ENCODE data around the gene CCNT2.

Gene CCNT2

DNA sequence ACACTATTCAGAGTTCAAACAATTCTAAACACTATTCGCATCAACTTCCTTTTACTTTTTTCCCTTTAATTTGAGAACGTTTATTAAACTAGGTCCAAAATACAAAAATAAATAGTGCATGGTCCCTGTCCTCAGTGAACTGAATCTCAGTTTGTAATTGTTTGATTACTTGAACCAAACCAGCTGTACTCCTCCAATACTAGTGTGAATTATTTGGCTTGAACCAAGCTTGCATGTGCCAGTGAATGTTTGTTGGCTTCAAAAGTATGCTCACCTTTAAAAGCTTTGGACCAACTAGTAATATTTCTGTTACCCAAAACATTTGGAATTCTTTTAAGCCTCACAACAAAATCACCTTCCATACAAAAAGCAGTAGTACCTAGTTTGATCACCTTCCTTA lies 15.5 kb downstream of the CCNT2 start:
- no peak for DNase-seq (ENCODE audit: low read depth)
- TF ChIP-seq, protein P1, sequence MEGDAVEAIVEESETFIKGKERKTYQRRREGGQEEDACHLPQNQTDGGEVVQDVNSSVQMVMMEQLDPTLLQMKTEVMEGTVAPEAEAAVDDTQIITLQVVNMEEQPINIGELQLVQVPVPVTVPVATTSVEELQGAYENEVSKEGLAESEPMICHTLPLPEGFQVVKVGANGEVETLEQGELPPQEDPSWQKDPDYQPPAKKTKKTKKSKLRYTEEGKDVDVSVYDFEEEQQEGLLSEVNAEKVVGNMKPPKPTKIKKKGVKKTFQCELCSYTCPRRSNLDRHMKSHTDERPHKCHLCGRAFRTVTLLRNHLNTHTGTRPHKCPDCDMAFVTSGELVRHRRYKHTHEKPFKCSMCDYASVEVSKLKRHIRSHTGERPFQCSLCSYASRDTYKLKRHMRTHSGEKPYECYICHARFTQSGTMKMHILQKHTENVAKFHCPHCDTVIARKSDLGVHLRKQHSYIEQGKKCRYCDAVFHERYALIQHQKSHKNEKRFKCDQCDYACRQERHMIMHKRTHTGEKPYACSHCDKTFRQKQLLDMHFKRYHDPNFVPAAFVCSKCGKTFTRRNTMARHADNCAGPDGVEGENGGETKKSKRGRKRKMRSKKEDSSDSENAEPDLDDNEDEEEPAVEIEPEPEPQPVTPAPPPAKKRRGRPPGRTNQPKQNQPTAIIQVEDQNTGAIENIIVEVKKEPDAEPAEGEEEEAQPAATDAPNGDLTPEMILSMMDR (IDR thresholded peaks at IDR 0.05; ENCODE audit: insufficient read depth, low read depth, low read length, missing control alignments), result no peak
- H3K4me3 ChIP-seq (ENCODE audit: low read length), result no peak overlapping the region

GRCh38 chr2:134934641-134935040 lies 16.0 kb downstream of the CCNT2 start:
- peak; percentile 14 for DNase-seq (ENCODE audit: low read depth)
- TF ChIP-seq, protein P1 (IDR thresholded peaks at IDR 0.05; ENCODE audit: insufficient read depth, low read depth, low read length, missing control alignments), result no peak
- H3K4me3 ChIP-seq (ENCODE audit: low read length), result no peak overlapping the region

DNA sequence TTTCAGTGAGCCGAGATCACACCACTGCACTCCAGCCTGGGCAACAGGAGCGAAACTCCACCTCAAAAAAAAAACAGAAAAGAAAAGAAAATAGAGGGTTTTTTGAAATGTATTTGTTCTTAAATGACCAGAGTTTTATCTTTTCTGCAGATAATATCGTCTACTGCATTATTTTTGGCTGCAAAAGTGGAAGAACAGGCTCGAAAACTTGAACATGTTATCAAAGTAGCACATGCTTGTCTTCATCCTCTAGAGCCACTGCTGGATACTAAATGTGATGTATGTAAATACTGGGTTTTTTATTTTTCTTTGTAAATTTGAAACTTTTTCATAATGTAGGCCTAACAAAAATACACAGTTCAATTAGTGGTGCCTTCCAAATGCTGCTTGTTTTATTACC lies 18.1 kb downstream of the CCNT2 start:
- no peak for DNase-seq (ENCODE audit: low read depth)
- H3K4me3 ChIP-seq (ENCODE audit: low read length), result no peak overlapping the region
- TF ChIP-seq, protein P1 (IDR thresholded peaks at IDR 0.05; ENCODE audit: insufficient read depth, low read depth, low read length, missing control alignments), result no peak

DNA sequence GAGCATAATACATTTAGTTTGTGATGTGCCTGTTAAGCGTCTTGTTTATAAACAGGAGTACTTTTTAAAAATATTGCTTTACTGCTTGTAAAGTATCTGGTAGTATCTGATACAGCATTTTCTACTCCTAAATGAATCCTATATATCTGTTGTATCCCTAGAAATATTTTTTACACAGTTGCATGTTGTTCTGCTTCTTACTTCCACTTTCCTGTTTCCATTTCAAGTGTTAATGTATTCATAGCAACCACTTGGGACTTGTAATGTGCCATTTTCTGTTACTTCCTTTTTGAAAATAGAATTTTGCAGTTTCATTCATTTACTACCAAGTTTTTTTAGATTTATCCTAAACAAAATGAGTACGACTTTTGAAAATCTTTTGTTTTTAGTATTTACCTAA lies 24.9 kb downstream of the CCNT2 start:
- no peak overlapping the region for H3K4me3 ChIP-seq (ENCODE audit: low read length)
- TF ChIP-seq, protein P1 (IDR thresholded peaks at IDR 0.05; ENCODE audit: insufficient read depth, low read depth, low read length, missing control alignments), result no peak
- no peak for DNase-seq (ENCODE audit: low read depth)

- TF ChIP-seq, protein P1 (IDR thresholded peaks at IDR 0.05; ENCODE audit: insufficient read depth, low read depth, low read length, missing control alignments), result no peak
- no peak for DNase-seq (ENCODE audit: low read depth)
- no peak overlapping the region for H3K4me3 ChIP-seq (ENCODE audit: low read length)
Measured at GRCh38 chr2:134944975-134945374, 26.4 kb downstream of the CCNT2 start.

DNA sequence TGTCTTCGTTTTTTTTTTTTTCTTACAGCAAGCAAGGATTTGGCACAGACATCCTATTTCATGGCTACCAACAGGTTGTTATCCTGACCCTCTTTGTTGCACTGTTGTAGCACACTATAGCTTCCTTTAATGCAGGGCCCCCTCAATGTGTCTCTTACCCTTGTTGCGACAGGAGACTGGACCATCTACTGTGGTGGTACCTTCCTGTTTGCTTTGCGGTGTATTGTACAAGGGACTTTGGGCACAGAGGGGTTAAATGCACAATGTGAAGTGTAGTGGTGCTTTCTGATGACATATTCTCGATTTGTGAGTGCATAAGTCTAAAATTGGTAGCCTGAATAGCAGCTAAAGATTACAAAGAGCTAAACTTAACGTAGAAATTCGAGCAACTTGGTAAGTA lies 27.5 kb downstream of the CCNT2 start:
- no peak for DNase-seq (ENCODE audit: low read depth)
- no peak overlapping the region for H3K4me3 ChIP-seq (ENCODE audit: low read length)
- TF ChIP-seq, protein P1 (IDR thresholded peaks at IDR 0.05; ENCODE audit: insufficient read depth, low read depth, low read length, missing control alignments), result no peak

- no peak overlapping the region for H3K4me3 ChIP-seq (ENCODE audit: low read length)
- TF ChIP-seq, protein P1 (IDR thresholded peaks at IDR 0.05; ENCODE audit: insufficient read depth, low read depth, low read length, missing control alignments), result no peak
- DNase-seq (ENCODE audit: low read depth), result no peak
Measured at GRCh38 chr2:134949981-134950708, 31.5 kb downstream of the CCNT2 start.

All from epithelial cell of esophagus (primary cell).